Activated naive CD4-positive, alpha-beta T cell treated with anti-CD3 and anti-CD28 coated beads, Interleukin-2, amount 50 U/mL, for 72 hours (primary cell): ENCODE measurements around the gene APRT. TPM values are rescaled to one million over a fixed set of nuclear protein-coding genes. Genes with fewer than 3 reads are reported as not detected.

Experiments
- ATAC-seq, 2 donors: fragments of 150-1000 bp; cut with Tn5 transposase; 2 replicates each; pipeline ENCODE4 v1.10.0; 2021; ENCODE audit warnings: mild to moderate bottlenecking in 2 of 2, moderate library complexity in 2 of 2
- DNase-seq, 2 donors: peaks; one replicate each; pipeline ENCODE4 v3.0.0; 2021 to 2022; ENCODE audit warnings: low spot score in 2 of 2
- H3K27ac Mint-ChIP-seq, 2 donors: one replicate each; pipeline ENCODE4 v1.8.0; 2022; ENCODE audit warnings: mild to moderate bottlenecking in 2 of 2, mixed read lengths in 2 of 2
- H3K36me3 Mint-ChIP-seq, 2 donors: one replicate each; pipeline ENCODE4 v1.8.0; 2022; ENCODE audit warnings: mixed read lengths in 2 of 2
- H3K9me3 Mint-ChIP-seq, 2 donors: one replicate each; pipeline ENCODE4 v1.8.0; 2022; ENCODE audit warnings: mixed read lengths in 2 of 2
- total RNA-seq, 2 donors: library from RNA; stranded (reverse); gene quantifications; one replicate each; pipeline ENCODE4 v1.2.3, GENCODE V29; 2022

APRT gene
- total RNA-seq, 2 donors from 2014 or later = 145 to 168 TPM

- Mint-ChIP-seq H3K36me3 (peaks cover 0 to 2% of the 10 kb centered on the region in 2 donors), H3K27ac (no peak overlapping the region)
These were observed 4.3 kb upstream of the APRT start for GRCh38 chr16:88815901-88816589.

GRCh38 chr16:88815227-88815626 is 3.5 kb upstream of the APRT start:
- H3K27ac Mint-ChIP-seq = no peak overlapping the region
- DNase-seq (no peak), ATAC-seq (no peak)
- H3K9me3 Mint-ChIP-seq = no peaks in the 10 kb centered on the region
- H3K36me3 Mint-ChIP-seq = peaks cover 0 to 8% of the 10 kb centered on the region in 2 donors

More at GRCh38 chr16:88815901-88816589, 4.3 kb upstream of the APRT start:
- peak in 1 of 2 donors; percentile 13 for ATAC-seq
- H3K9me3 Mint-ChIP-seq = no peaks in the 10 kb centered on the region
- DNase-seq = peak in 1 of 2 donors; percentile 67

GRCh38 chr16:88814144-88814502 is 2.4 kb upstream of the APRT start:
- H3K9me3 Mint-ChIP-seq = no peaks in the 10 kb centered on the region
- H3K27ac Mint-ChIP-seq = no peak overlapping the region
- DNase-seq (no peak), ATAC-seq (no peak)
- H3K36me3 Mint-ChIP-seq = peaks cover 0 to 11% of the 10 kb centered on the region in 2 donors

GRCh38 chr16:88813269-88814143 is 1.8 kb upstream of the APRT start:
- ATAC-seq = no peak
- no peak for DNase-seq
- H3K36me3 Mint-ChIP-seq = peaks cover under 1 to 11% of the 10 kb centered on the region in 2 donors
- H3K9me3 Mint-ChIP-seq = no peaks in the 10 kb centered on the region
- H3K27ac Mint-ChIP-seq = peak overlapping the region in 1 of 2 donors; percentile 95

GRCh38 chr16:88812513-88813268 is 963 bp upstream of the APRT start:
- DNase-seq (no peak), ATAC-seq (no peak)
- H3K36me3 Mint-ChIP-seq = peaks cover 8 to 11% of the 10 kb centered on the region in 2 donors
- H3K27ac Mint-ChIP-seq = peak overlapping the region; percentile 95
- H3K9me3 Mint-ChIP-seq = no peaks in the 10 kb centered on the region

GRCh38 chr16:88810912-88811768 is 588 bp downstream of the APRT start:
- Mint-ChIP-seq H3K27ac (peak overlapping the region; percentile 95), H3K36me3 (peaks cover 11% of the 10 kb centered on the region in 2 donors), H3K9me3 (no peaks in the 10 kb centered on the region)
- DNase-seq (peak; percentile 75 to 77), ATAC-seq (peak; percentile 60 to 62)

GRCh38 chr16:88810166-88810911 is 1.4 kb downstream of the APRT start:
- DNase-seq = peak; percentile 44 to 73
- Mint-ChIP-seq H3K27ac (peak overlapping the region; percentile 95), H3K9me3 (no peaks in the 10 kb centered on the region), H3K36me3 (peaks cover 11% of the 10 kb centered on the region in 2 donors)
- ATAC-seq = peak in 1 of 2 donors; percentile 35

GRCh38 chr16:88809676-88810165 is 2.0 kb downstream of the APRT start:
- H3K9me3 Mint-ChIP-seq = no peaks in the 10 kb centered on the region
- ATAC-seq (no peak), DNase-seq (peak in 1 of 2 donors; percentile 60)
- H3K27ac Mint-ChIP-seq = peak overlapping the region; percentile 95
- peaks cover 11 to 12% of the 10 kb centered on the region in 2 donors for H3K36me3 Mint-ChIP-seq

- Mint-ChIP-seq H3K9me3 (no peaks in the 10 kb centered on the region), H3K27ac (peak overlapping the region; percentile 87 to 95), H3K36me3 (peaks cover 11 to 17% of the 10 kb centered on the region in 2 donors)
- ATAC-seq = no peak
- DNase-seq = peak in 1 of 2 donors; percentile 57
These were observed 2.6 kb downstream of the APRT start for GRCh38 chr16:88809068-88809675.

GRCh38 chr16:88807626-88808453 is 3.9 kb downstream of the APRT start:
- Mint-ChIP-seq H3K36me3 (peaks cover 11 to 17% of the 10 kb centered on the region in 2 donors), H3K9me3 (no peaks in the 10 kb centered on the region), H3K27ac (peak overlapping the region; percentile 85 to 95)
- ATAC-seq = no peak
- DNase-seq = no peak

- H3K27ac Mint-ChIP-seq = peak overlapping the region in 1 of 2 donors; percentile 95
- peaks cover 11 to 17% of the 10 kb centered on the region in 2 donors for H3K36me3 Mint-ChIP-seq
- ATAC-seq = no peak
- no peaks in the 10 kb centered on the region for H3K9me3 Mint-ChIP-seq
- peak in 1 of 2 donors; percentile 61 for DNase-seq
These were observed 4.5 kb downstream of the APRT start for GRCh38 chr16:88807142-88807625.

- Mint-ChIP-seq H3K36me3 (peaks cover 11 to 18% of the 10 kb centered on the region in 2 donors), H3K9me3 (no peaks in the 10 kb centered on the region), H3K27ac (peak overlapping the region in 1 of 2 donors; percentile 95)
- DNase-seq (no peak), ATAC-seq (no peak)
These were observed 5.1 kb downstream of the APRT start for GRCh38 chr16:88806491-88807111.

GRCh38 chr16:88805887-88806393 is 5.8 kb downstream of the APRT start:
- Mint-ChIP-seq H3K36me3 (peaks cover 8 to 24% of the 10 kb centered on the region in 2 donors), H3K27ac (no peak overlapping the region), H3K9me3 (no peaks in the 10 kb centered on the region)
- ATAC-seq (no peak), DNase-seq (peak in 1 of 2 donors; percentile 58)
